HepG2 (cell line): ENCODE data around the gene ATP6V0D1. TPM values are rescaled to one million over a fixed set of nuclear protein-coding genes. Genes with fewer than 3 reads are reported as not detected.

Experiments used
- ATAC-seq: fragments of 200-7000 bp; cut with Tn5 transposase; 3 replicates; pipeline ENCODE4 v1.9.1; 2020; ENCODE audit warnings: mild to moderate bottlenecking, moderate library complexity
- BruUV-seq: library from RNA; stranded (reverse); fragments of 400-500 nt; replicated peaks from 2 replicates; lab custom pipeline; 2021; lab: Mats Ljungman, UMichigan
- CTCF ChIA-PET: fragments of 300-600 bp; formaldehyde crosslinking; extraction: SDS; loops from one replicate; lab custom pipeline; 2021; ENCODE audit warnings: low total read pairs, inconsistent platforms, low intra/inter-chr PET ratio; lab: Yijun Ruan, JAX
- POLR2A ChIA-PET: fragments of 350-600 bp; sonication (Branson Sonifier 250); formaldehyde crosslinking; loops from one replicate; lab custom pipeline; 2020; ENCODE audit warnings: antibody characterized with exemption, inconsistent platforms; lab: Yijun Ruan, JAX
- DNase-seq: peaks from one replicate; pipeline ENCODE4 v3.0.0-alpha.2; 2015; ENCODE audit warnings: low spot score
- FAIRE-seq: peaks from 3 replicates; lab custom pipeline; 2011; peaks lifted over from hg19 to GRCh38; lab: Jason Lieb, UNC
- H2AFZ ChIP-seq: one replicate; pipeline ENCODE4 v1.6.1; 2011; ENCODE audit warnings: low read length, inconsistent platforms
- H3K27ac ChIP-seq: fragments of 300-600 bp; 3 replicates; pipeline ENCODE4 v1.8.0; 2011; ENCODE audit warnings: mixed run types, mild to moderate bottlenecking, mixed read lengths, low read length, inconsistent platforms; ENCODE audit not compliant: insufficient read depth; ENCODE audit errors: extremely low read length
- H3K27me3 ChIP-seq, 2 experiments: fragments of 200-600 bp in 1 of 2; 2 replicates in 1 of 2; 3 replicates in 1 of 2; pipeline versions ENCODE4 v1.6.0 to v1.8.0; 2011; ENCODE audit warnings: low read length in 2 of 2, mild to moderate bottlenecking in 2 of 2, moderate library complexity in 2 of 2, inconsistent platforms in 1 of 2; ENCODE audit not compliant: insufficient read depth in 2 of 2, control insufficient read depth in 1 of 2
- H3K36me3 ChIP-seq, 2 experiments: fragments of 200-600 bp in 1 of 2; replicated peaks in 1 of 2; 2 replicates in 1 of 2; 3 replicates in 1 of 2; pipeline versions ENCODE4 v1.5.1 to v1.8.0; 2011; ENCODE audit warnings: low read length in 2 of 2, inconsistent platforms in 1 of 2; ENCODE audit not compliant: insufficient read depth in 2 of 2, control insufficient read depth in 1 of 2
- H3K4me1 ChIP-seq: 2 replicates; pipeline ENCODE4 v1.5.1; 2012; ENCODE audit warnings: low read length, inconsistent platforms; ENCODE audit not compliant: insufficient read depth
- H3K4me2 ChIP-seq: 2 replicates; pipeline ENCODE4 v1.6.0; 2011; ENCODE audit warnings: low read depth, low read length, inconsistent platforms
- H3K4me3 ChIP-seq, 3 experiments: fragments of 200-600 bp in 1 of 3; sonication (generic), shearing (Covaris generic) in 1 of 3; replicated peaks in 1 of 3; 2 replicates each; pipeline ENCODE4 v1.5.1; 2011 to 2016; ENCODE audit warnings: low read length in 3 of 3, inconsistent platforms in 2 of 3, low read depth in 2 of 3, mild to moderate bottlenecking in 2 of 3, control low read depth in 1 of 3, mixed read lengths in 1 of 3; ENCODE audit not compliant: insufficient read depth in 1 of 3
- H3K79me2 ChIP-seq: one replicate; pipeline ENCODE4 v1.6.1; 2011; ENCODE audit warnings: low read length, inconsistent platforms; ENCODE audit not compliant: insufficient read depth
- H3K9ac ChIP-seq: 2 replicates; pipeline ENCODE4 v1.6.0; 2011; ENCODE audit warnings: mild to moderate bottlenecking, low read depth, low read length, inconsistent platforms; ENCODE audit not compliant: insufficient read depth
- H3K9me3 ChIP-seq: 2 replicates; pipeline ENCODE4 v1.5.1; 2012; ENCODE audit warnings: mild to moderate bottlenecking, low read length
- H4K20me1 ChIP-seq: 2 replicates; pipeline ENCODE4 v1.6.0; 2011; ENCODE audit warnings: inconsistent platforms, mild to moderate bottlenecking, low read length, moderate library complexity; ENCODE audit not compliant: insufficient read depth
- FOXK1 ChIP-seq: sonication (generic); formaldehyde crosslinking; IDR thresholded peaks from 2 replicates; pipeline ENCODE4 v1.4.0; 2020; ENCODE audit warnings: low read depth, missing genetic modification reagents, borderline replicate concordance
- MAFF ChIP-seq: IDR thresholded peaks from 2 replicates; pipeline ENCODE4 v1.6.1; 2011; ENCODE audit warnings: low read depth, low read length, improper control_type of control experiment
- MAFK ChIP-seq, 2 experiments: IDR thresholded peaks in 1 of 2; conservative IDR thresholded peaks in 1 of 2; 2 replicates each; pipeline ENCODE4 v1.6.1; 2011; ENCODE audit warnings: improper control_type of control experiment in 2 of 2, low read length in 2 of 2
- ZFP91 ChIP-seq: sonication (generic); formaldehyde crosslinking; IDR thresholded peaks from 2 replicates; pipeline ENCODE4 v1.9.0; 2022; ENCODE audit warnings: missing genetic modification reagents, mild to moderate bottlenecking, borderline replicate concordance
- ZNF776 ChIP-seq: sonication (generic); formaldehyde crosslinking; IDR thresholded peaks from 2 replicates; pipeline ENCODE4 v1.4.0; 2020; ENCODE audit warnings: mild to moderate bottlenecking, missing genetic modification reagents
- WGBS: methylation state at CpG from one replicate; pipeline ENCODE4 v1.1.6; 2017; ENCODE audit warnings: low lambda C conversion rate; 5-methylcytosine and 5-hydroxymethylcytosine counted together
- in situ Hi-C: cut with HindIII; loops from 2 replicates; pipeline ENCODE4 v1.10.0; 2017; ENCODE audit warnings: low pct_unique_long_range_greater_than_20kb; ENCODE audit not compliant: extremely low pct_ligation_motif_present
- intact Hi-C: fragments of 100-400 bp; cut with micrococcal nuclease; formaldehyde crosslinking; loops from one replicate; pipeline ENCODE4 v1.10.0; 2022; ENCODE audit not compliant: unreplicated experiment
- polyA plus RNA-seq, 8 experiments: library from polyadenylated mRNA; depleted of rRNA in 3 of 8; stranded (reverse) in 7 of 8; unstranded in 1 of 8; fragments of >200 nt; fragmentation: Illumina TruSeq in 4 of 8; extraction: Trizol in 4 of 8; gene quantifications; 2 replicates each; pipeline versions ENCODE4 v1.2.1 to v1.2.3, GENCODE V29; 2011 to 2016; ENCODE audit warnings: low read depth in 4 of 8, missing spikeins in 1 of 8, mixed read lengths in 1 of 8; ENCODE audit not compliant: insufficient read depth in 1 of 8
- total RNA-seq, 5 experiments: library from RNA; depleted of rRNA; stranded (reverse); fragments of >200 nt; fragmentation: Illumina TruSeq; extraction: Trizol; gene quantifications; 2 replicates each; pipeline ENCODE4 v1.2.3, GENCODE V29; 2016; ENCODE audit warnings: low read depth in 1 of 5
- TF ChIP-seq, protein P1 (sequence below): sonication (generic); formaldehyde crosslinking; IDR thresholded peaks from 2 replicates; pipeline ENCODE4 v1.4.0; 2020; ENCODE audit warnings: mild to moderate bottlenecking, missing genetic modification reagents

The ATP6V0D1 gene
- total and polyA plus RNA-seq, 2 of the 13 experiments (the other 11 are each of a cell fraction or from before 2014, with no cell fraction given) = 51.1 to 61.3 TPM

DNA sequence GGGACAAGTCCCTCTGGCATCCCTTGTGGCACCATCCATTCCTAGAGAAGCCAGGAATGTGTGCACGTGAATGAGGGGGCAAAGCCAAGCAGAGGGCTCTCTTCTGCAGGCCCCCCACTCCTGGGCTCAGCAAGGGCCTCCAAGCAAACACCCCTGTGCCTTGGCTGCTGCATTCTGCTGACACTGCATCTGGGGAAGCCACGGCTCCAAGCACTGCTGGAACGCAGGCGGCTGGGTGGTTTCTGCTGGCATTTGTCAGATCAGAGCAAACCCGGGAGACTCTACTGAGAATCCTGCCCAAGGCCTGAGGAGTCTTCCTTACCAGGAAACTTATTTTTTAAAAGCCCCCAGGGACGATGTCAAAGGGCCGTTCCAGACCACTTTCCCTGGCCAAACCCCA is 23.3 kb downstream of the ATP6V0D1 start:
- no peak for DNase-seq
- 88% methylated on average over 7 of the region's 7 CpGs for WGBS
- Histone ChIP-seq H3K4me2 (no peak overlapping the region), H3K4me3 (no peak overlapping the region), H3K4me1 (peaks cover 22% of the 10 kb centered on the region), H3K27me3 (no peaks in the 10 kb centered on the region), H3K79me2 (no peaks in the 10 kb centered on the region), H2AFZ (no peak overlapping the region), H3K9ac (no peak overlapping the region), H3K9me3 (no peaks in the 10 kb centered on the region), H3K27ac (no peak overlapping the region), H4K20me1 (no peaks in the 10 kb centered on the region; the same call in 1 of the 2 replicates), H3K36me3 (peaks cover 6 to 16% of the 10 kb centered on the region in 2 experiments; a peak in 4 of 5 replicates)
- no peak for ATAC-seq
- no TSS peak for BruUV-seq
- TF ChIP-seq MAFK (conservative IDR thresholded peaks at IDR 0.05 in 1 of 2, IDR thresholded peaks at IDR 0.05 in 1 of 2; ENCODE audit: low read length in 2 of 2) = peak; percentile 68 to 74
- no peak for TF ChIP-seq FOXK1 (CRISPR knock-in tag)
- peak; percentile 53; the same call in 1 of the 2 replicates for TF ChIP-seq MAFF
- TF ChIP-seq ZNF776 (CRISPR knock-in tag) = 0 out of 2 replicates have a peak, but pooled peaks have one; percentile 16
- FAIRE-seq = no peak
- ChIA-PET POLR2A (no interaction called here), CTCF (no interaction called here)
- in situ Hi-C loops = no loop called here
- intact Hi-C loops = no loop called here

DNA sequence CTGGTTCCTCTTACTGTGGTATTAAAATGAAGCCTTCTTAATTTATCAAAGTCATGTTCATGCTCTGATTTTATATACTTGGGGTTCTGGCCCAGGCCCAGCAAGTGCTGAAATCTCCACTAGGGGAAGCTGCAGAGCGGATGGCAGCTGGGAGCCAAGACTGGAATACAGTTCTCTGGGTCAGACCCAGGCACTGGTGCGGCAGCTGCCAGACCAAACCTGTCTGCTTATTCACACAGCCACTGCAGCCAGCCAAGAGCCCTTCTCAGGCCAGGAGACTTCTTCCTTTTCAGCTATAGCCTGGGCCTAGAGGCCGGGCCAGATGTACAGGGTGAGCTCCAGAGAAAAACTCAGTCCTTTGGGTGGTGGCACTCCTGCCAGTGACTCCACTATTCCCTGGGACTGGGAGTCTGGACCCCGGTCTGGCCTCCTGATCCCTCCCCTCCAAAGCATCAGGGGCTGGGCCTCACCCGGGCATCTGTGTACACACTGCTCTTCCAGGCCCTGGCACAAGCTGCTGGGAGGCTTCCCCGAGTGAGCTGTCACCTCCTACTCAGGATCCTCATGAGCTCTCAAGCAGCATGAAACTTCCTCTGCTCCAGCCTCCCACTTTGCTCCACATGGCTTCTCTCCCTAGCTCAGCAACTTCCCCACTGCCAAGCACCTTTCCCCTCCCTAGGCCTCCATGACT is 24.4 kb downstream of the ATP6V0D1 start:
- DNase-seq = no peak
- H3K79me2 ChIP-seq = no peaks in the 10 kb centered on the region
- H3K4me2 ChIP-seq = no peak overlapping the region
- H3K9ac ChIP-seq = no peak overlapping the region
- H3K4me1 ChIP-seq = peaks cover 32% of the 10 kb centered on the region
- H3K27ac ChIP-seq = no peak overlapping the region
- intact Hi-C loops = no loop called here
- ChIA-PET POLR2A (interaction anchor here (1.0 to 1.6 kb wide), 3 partner anchors 10 to 26 kb away, joined by 3 to 10 read pairs (median 5); partner anchors contain the start of gene HSD11B2), CTCF (interaction anchor here (1.5 to 1.6 kb wide), 2 partner anchors 9 to 29 kb away, joined by 3 to 4 read pairs; no protein-coding TSS in a partner anchor)
- no peaks in the 10 kb centered on the region for H3K9me3 ChIP-seq
- 63% methylated on average over 5 of the region's 6 CpGs for WGBS
- H4K20me1 ChIP-seq = no peaks in the 10 kb centered on the region; the same call in 1 of the 2 replicates
- no peak overlapping the region for H3K4me3 ChIP-seq
- peaks cover 8 to 22% of the 10 kb centered on the region in 2 experiments; a peak in 3 of 5 replicates for H3K36me3 ChIP-seq
- no peak for ATAC-seq
- no peaks in the 10 kb centered on the region for H3K27me3 ChIP-seq
- in situ Hi-C loops = no loop called here
- no peak for FAIRE-seq
- no TSS peak for BruUV-seq
- H2AFZ ChIP-seq = no peak overlapping the region
- 0 out of 2 replicates have a peak, but pooled peaks have one; percentile 20 for TF ChIP-seq ZFP91 (CRISPR knock-in tag)
- TF ChIP-seq, protein P1, sequence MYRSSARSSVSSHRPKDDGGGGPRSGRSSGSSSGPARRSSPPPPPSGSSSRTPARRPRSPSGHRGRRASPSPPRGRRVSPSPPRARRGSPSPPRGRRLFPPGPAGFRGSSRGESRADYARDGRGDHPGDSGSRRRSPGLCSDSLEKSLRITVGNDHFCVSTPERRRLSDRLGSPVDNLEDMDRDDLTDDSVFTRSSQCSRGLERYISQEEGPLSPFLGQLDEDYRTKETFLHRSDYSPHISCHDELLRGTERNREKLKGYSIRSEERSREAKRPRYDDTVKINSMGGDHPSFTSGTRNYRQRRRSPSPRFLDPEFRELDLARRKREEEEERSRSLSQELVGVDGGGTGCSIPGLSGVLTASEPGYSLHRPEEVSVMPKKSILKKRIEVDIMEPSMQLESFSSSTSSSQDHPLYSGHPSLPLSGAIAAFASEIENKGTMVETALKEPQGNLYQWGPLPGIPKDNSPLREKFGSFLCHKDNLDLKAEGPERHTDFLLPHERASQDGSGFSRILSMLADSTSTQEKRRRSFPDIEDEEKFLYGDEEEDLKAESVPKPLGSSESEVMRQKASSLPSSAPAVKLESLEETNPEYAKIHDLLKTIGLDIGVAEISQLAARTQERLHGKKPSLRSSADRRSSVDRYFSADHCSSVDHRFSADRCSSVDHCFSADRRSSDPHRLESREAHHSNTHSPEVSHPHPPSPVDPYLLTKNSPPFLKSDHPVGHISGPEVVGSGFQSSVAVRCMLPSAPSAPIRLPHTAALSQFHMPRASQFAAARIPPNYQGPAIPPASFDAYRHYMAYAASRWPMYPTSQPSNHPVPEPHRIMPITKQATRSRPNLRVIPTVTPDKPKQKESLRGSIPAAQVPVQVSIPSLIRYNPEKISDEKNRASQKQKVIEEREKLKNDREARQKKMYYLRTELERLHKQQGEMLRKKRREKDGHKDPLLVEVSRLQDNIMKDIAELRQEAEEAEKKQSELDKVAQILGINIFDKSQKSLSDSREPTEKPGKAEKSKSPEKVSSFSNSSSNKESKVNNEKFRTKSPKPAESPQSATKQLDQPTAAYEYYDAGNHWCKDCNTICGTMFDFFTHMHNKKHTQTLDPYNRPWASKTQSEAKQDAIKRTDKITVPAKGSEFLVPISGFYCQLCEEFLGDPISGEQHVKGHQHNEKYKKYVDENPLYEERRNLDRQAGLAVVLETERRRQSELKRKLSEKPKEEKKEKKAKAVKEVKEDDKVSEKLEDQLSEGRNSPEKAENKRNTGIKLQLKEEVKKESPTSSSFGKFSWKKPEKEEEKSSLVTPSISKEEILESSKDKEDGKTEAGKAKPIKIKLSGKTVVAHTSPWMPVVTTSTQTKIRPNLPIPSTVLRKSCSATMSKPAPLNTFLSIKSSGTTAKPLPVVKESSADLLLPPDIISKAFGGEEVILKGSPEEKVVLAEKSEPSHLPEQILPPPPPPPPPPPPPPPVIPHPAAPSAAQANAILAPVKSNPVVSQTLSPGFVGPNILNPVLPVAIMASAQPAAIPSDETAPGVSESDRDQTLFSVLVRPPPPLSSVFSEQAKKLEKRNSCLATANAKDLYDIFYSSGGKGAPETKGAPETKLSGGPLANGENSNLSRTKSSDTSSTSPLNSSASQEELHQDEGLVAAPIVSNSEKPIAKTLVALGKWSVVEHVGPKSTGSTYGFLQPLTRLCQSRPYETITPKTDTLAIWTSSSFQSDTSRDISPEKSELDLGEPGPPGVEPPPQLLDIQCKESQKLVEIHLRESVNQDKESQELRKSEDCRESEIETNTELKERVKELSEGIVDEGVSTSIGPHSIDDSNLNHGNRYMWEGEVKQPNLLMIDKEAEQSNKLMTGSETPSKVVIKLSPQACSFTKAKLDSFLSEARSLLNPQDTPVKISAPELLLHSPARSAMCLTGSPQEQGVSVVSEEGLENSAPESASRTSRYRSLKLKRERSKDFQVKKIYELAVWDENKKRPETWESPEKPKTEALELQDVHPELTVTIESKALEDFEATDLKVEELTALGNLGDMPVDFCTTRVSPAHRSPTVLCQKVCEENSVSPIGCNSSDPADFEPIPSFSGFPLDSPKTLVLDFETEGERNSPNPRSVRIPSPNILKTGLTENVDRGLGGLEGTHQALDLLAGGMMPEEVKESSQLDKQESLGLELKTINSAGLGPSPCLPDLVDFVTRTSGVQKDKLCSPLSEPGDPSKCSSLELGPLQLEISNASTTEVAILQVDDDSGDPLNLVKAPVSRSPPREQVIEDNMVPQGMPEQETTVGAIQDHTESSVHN (CRISPR knock-in tag) = no peak
